Neural crest cell (in vitro differentiated cells): ENCODE data around the gene MECR. TPM values are rescaled to one million over a fixed set of nuclear protein-coding genes. Genes with fewer than 3 reads are reported as not detected.

Source experiments
- DNase-seq: peaks from one replicate; pipeline ENCODE4 v3.0.0; 2021; ENCODE audit warnings: low read depth, mixed read lengths, low spot score
- H3K27ac Mint-ChIP-seq: one replicate; pipeline ENCODE4 v1.8.0; 2021; ENCODE audit warnings: mild to moderate bottlenecking, mixed read lengths; ENCODE audit not compliant: unreplicated experiment
- H3K27me3 Mint-ChIP-seq: 2 replicates; pipeline ENCODE4 v1.8.0; 2021; ENCODE audit warnings: low read depth, mild to moderate bottlenecking, mixed read lengths
- H3K36me3 Mint-ChIP-seq: 2 replicates; pipeline ENCODE4 v1.8.0; 2021; ENCODE audit warnings: low read depth, mild to moderate bottlenecking, mixed read lengths
- H3K4me1 Mint-ChIP-seq: 2 replicates; pipeline ENCODE4 v1.8.0; 2021; ENCODE audit warnings: mixed read lengths
- H3K4me3 Mint-ChIP-seq: one replicate; pipeline ENCODE4 v1.8.0; 2021; ENCODE audit warnings: mild to moderate bottlenecking, mixed read lengths
- H3K9me3 Mint-ChIP-seq: 2 replicates; pipeline ENCODE4 v1.8.0; 2021; ENCODE audit warnings: mixed read lengths
- CTCF ChIP-seq: fragments of 200-600 bp; sonication (generic); conservative IDR thresholded peaks from 2 replicates; pipeline ENCODE4 v1.5.0; 2021; ENCODE audit warnings: antibody characterized with exemption, mild to moderate bottlenecking
- total RNA-seq: library from RNA; stranded (reverse); gene quantifications from 2 replicates; pipeline ENCODE4 v1.2.1, GENCODE V29; 2021

MECR gene
- total RNA-seq, 1 donor from 2014 or later, result 24.6 TPM

GRCh38 chr1:29197993-29198392, 32.7 kb downstream of the MECR start:
- no peaks in the 10 kb centered on the region for H3K27me3 Mint-ChIP-seq
- H3K9me3 Mint-ChIP-seq, result no peaks in the 10 kb centered on the region
- no peak overlapping the region for H3K27ac Mint-ChIP-seq
- H3K36me3 Mint-ChIP-seq, result peaks cover 2% of the 10 kb centered on the region
- DNase-seq, result no peak
- H3K4me3 Mint-ChIP-seq, result no peak overlapping the region
- no peak for TF ChIP-seq CTCF
- H3K4me1 Mint-ChIP-seq, result peaks cover 6% of the 10 kb centered on the region

GRCh38 chr1:29197590-29197924, 33.2 kb downstream of the MECR start:
- H3K27me3 Mint-ChIP-seq, result no peaks in the 10 kb centered on the region
- peaks cover 2% of the 10 kb centered on the region for H3K36me3 Mint-ChIP-seq
- H3K4me3 Mint-ChIP-seq, result no peak overlapping the region
- H3K4me1 Mint-ChIP-seq, result peaks cover 2% of the 10 kb centered on the region
- TF ChIP-seq CTCF, result peak; percentile 56
- no peak overlapping the region for H3K27ac Mint-ChIP-seq
- no peak for DNase-seq
- no peaks in the 10 kb centered on the region for H3K9me3 Mint-ChIP-seq

- H3K4me1 Mint-ChIP-seq, result no peaks in the 10 kb centered on the region
- no peak overlapping the region for H3K4me3 Mint-ChIP-seq
- TF ChIP-seq CTCF, result no peak
- no peaks in the 10 kb centered on the region for H3K9me3 Mint-ChIP-seq
- peaks cover 2% of the 10 kb centered on the region for H3K36me3 Mint-ChIP-seq
- no peak for DNase-seq
- H3K27me3 Mint-ChIP-seq, result no peaks in the 10 kb centered on the region
- H3K27ac Mint-ChIP-seq, result no peak overlapping the region
Observed at GRCh38 chr1:29196863-29197589, 33.7 kb downstream of the MECR start.

- Mint-ChIP-seq H3K9me3 (peaks cover 1% of the 10 kb centered on the region), H3K4me3 (no peak overlapping the region), H3K36me3 (peaks cover 5% of the 10 kb centered on the region), H3K27me3 (no peaks in the 10 kb centered on the region), H3K4me1 (no peaks in the 10 kb centered on the region), H3K27ac (no peak overlapping the region)
- no peak for DNase-seq
- TF ChIP-seq CTCF, result no peak
Observed at GRCh38 chr1:29195881-29196291, 34.8 kb downstream of the MECR start.

- peak overlapping the region; percentile 82 for H3K27ac Mint-ChIP-seq
- H3K27me3 Mint-ChIP-seq, result no peaks in the 10 kb centered on the region
- TF ChIP-seq CTCF, result no peak
- H3K9me3 Mint-ChIP-seq, result peaks cover 2% of the 10 kb centered on the region
- no peak overlapping the region for H3K4me3 Mint-ChIP-seq
- H3K4me1 Mint-ChIP-seq, result no peaks in the 10 kb centered on the region
- DNase-seq, result no peak
- peaks cover 10% of the 10 kb centered on the region for H3K36me3 Mint-ChIP-seq
Observed at GRCh38 chr1:29193879-29194455, 36.8 kb downstream of the MECR start.
